HEK293 (cell line): ENCODE results near the gene VPS35L.

ENCODE experiments used
- CTCF ChIA-PET: fragments of 350-600 bp; formaldehyde crosslinking; extraction: SDS; loops from one replicate; lab custom pipeline; 2021; ENCODE audit warnings: antibody characterized with exemption; lab: Yijun Ruan, JAX
- POLR2A ChIA-PET: fragments of 300-600 bp; formaldehyde crosslinking; extraction: SDS; loops from one replicate; lab custom pipeline; 2020; ENCODE audit warnings: antibody characterized with exemption, inconsistent platforms; lab: Yijun Ruan, JAX
- H3K27ac ChIP-seq: fragments of 200-500 bp; sonication (Bioruptor generic); 2 replicates; pipeline ENCODE4 v1.5.1; 2014; ENCODE audit warnings: low read depth, low read length, control low read depth, inconsistent platforms; ENCODE audit errors: extremely low read depth
- H3K36me3 ChIP-seq, 2 experiments: fragments of 200-500 bp in 1 of 2; sonication (Bioruptor generic) in 1 of 2; 1 replicate in 1 of 2; 2 replicates in 1 of 2; pipeline ENCODE4 v1.5.1; 2014 to 2017; ENCODE audit warnings: inconsistent platforms in 2 of 2, low read length in 2 of 2; ENCODE audit not compliant: control insufficient read depth in 2 of 2, insufficient read depth in 1 of 2
- H3K4me1 ChIP-seq: fragments of 200-500 bp; sonication (Bioruptor generic); 2 replicates; pipeline ENCODE4 v1.5.1; 2014; ENCODE audit warnings: mild to moderate bottlenecking, low read length, inconsistent platforms; ENCODE audit not compliant: control insufficient read depth, insufficient read depth
- H3K4me3 ChIP-seq: 2 replicates; pipeline ENCODE4 v1.5.1; 2011; ENCODE audit warnings: low read depth, mild to moderate bottlenecking, control low read depth, low read length, moderate library complexity
- H3K9me3 ChIP-seq: fragments of 200-500 bp; sonication (Bioruptor generic); 2 replicates; pipeline ENCODE4 v1.5.1; 2014; ENCODE audit warnings: low read depth, low read length, inconsistent platforms; ENCODE audit not compliant: control insufficient read depth, insufficient read depth
- EGR2 ChIP-seq: fragments of 450-650 bp; formaldehyde crosslinking; IDR thresholded peaks from 2 replicates; pipeline ENCODE4 v1.5.1; 2016; ENCODE audit warnings: low read depth, missing biosample characterization, missing genetic modification characterization
- KLF16 ChIP-seq: fragments of 450-650 bp; formaldehyde crosslinking; IDR thresholded peaks from 2 replicates; pipeline ENCODE4 v1.5.1; 2017; ENCODE audit warnings: missing biosample characterization, missing genetic modification characterization
- REPIN1 ChIP-seq: fragments of 450-650 bp; formaldehyde crosslinking; IDR thresholded peaks from 2 replicates; pipeline ENCODE4 v1.5.1; 2017; ENCODE audit warnings: missing biosample characterization, missing genetic modification characterization, low read depth
- REST ChIP-seq: fragments of 450-650 bp; formaldehyde crosslinking; IDR thresholded peaks from 2 replicates; pipeline ENCODE4 v1.5.1; 2016; ENCODE audit warnings: missing biosample characterization, missing genetic modification characterization
- ZBTB17 ChIP-seq: fragments of 450-650 bp; formaldehyde crosslinking; IDR thresholded peaks from 2 replicates; pipeline ENCODE4 v1.5.1; 2016; ENCODE audit warnings: missing biosample characterization, missing genetic modification characterization
- ZBTB20 ChIP-seq: fragments of 450-650 bp; formaldehyde crosslinking; IDR thresholded peaks from 2 replicates; pipeline ENCODE4 v1.5.1; 2016; ENCODE audit warnings: missing biosample characterization, missing genetic modification characterization
- ZBTB8A ChIP-seq: fragments of 450-650 bp; formaldehyde crosslinking; IDR thresholded peaks from 2 replicates; pipeline ENCODE4 v1.5.1; 2016; ENCODE audit warnings: missing biosample characterization, missing genetic modification characterization
- ZIC2 ChIP-seq: fragments of 450-650 bp; formaldehyde crosslinking; IDR thresholded peaks from 2 replicates; pipeline ENCODE4 v1.5.1; 2016; ENCODE audit warnings: missing biosample characterization, missing genetic modification characterization
- ZNF10 ChIP-seq: fragments of 450-650 bp; formaldehyde crosslinking; IDR thresholded peaks from 2 replicates; pipeline ENCODE4 v1.5.1; 2017; ENCODE audit warnings: missing biosample characterization, missing genetic modification characterization
- ZNF132 ChIP-seq: fragments of 450-650 bp; formaldehyde crosslinking; IDR thresholded peaks from 2 replicates; pipeline ENCODE4 v1.5.1; 2017; ENCODE audit warnings: missing biosample characterization, missing genetic modification characterization, borderline replicate concordance
- ZNF2 ChIP-seq: fragments of 450-650 bp; formaldehyde crosslinking; IDR thresholded peaks from 2 replicates; pipeline ENCODE4 v1.5.1; 2016; ENCODE audit warnings: missing biosample characterization, missing genetic modification characterization
- ZNF223 ChIP-seq: fragments of 450-650 bp; formaldehyde crosslinking; IDR thresholded peaks from 2 replicates; pipeline ENCODE4 v1.5.1; 2016; ENCODE audit warnings: missing biosample characterization, missing genetic modification characterization
- ZNF37A ChIP-seq: fragments of 450-650 bp; IDR thresholded peaks from 2 replicates; pipeline ENCODE4 v1.5.1; 2018; ENCODE audit warnings: missing biosample characterization, missing genetic modification characterization
- ZNF433 ChIP-seq: fragments of 450-650 bp; formaldehyde crosslinking; IDR thresholded peaks from 2 replicates; pipeline ENCODE4 v1.5.1; 2016; ENCODE audit warnings: missing biosample characterization, missing genetic modification characterization, low read depth
- ZNF580 ChIP-seq: fragments of 450-650 bp; formaldehyde crosslinking; IDR thresholded peaks from 2 replicates; pipeline ENCODE4 v1.5.1; 2016; ENCODE audit warnings: missing biosample characterization, missing genetic modification characterization
- ZNF600 ChIP-seq: fragments of 450-650 bp; formaldehyde crosslinking; IDR thresholded peaks from 2 replicates; pipeline ENCODE4 v1.5.1; 2016; ENCODE audit warnings: missing biosample characterization, missing genetic modification characterization
- ZNF76 ChIP-seq: fragments of 450-650 bp; formaldehyde crosslinking; IDR thresholded peaks from 2 replicates; pipeline ENCODE4; 2016; ENCODE audit warnings: low read depth, missing biosample characterization, missing genetic modification characterization, borderline replicate concordance
- ZSCAN30 ChIP-seq: fragments of 450-650 bp; IDR thresholded peaks from 2 replicates; pipeline ENCODE4 v1.5.1; 2018; ENCODE audit warnings: missing biosample characterization, mild to moderate bottlenecking, missing genetic modification characterization, moderate library complexity
- TF ChIP-seq, protein P1 (sequence below): fragments of 450-650 bp; formaldehyde crosslinking; IDR thresholded peaks from 2 replicates; pipeline ENCODE4 v1.5.1; 2016; ENCODE audit warnings: missing biosample characterization, missing genetic modification characterization
- TF ChIP-seq, protein P2 (sequence below): fragments of 450-650 bp; formaldehyde crosslinking; IDR thresholded peaks from 2 replicates; pipeline ENCODE4 v1.5.1; 2017; ENCODE audit warnings: missing biosample characterization, missing genetic modification characterization
- TF ChIP-seq, protein P3 (sequence below): fragments of 450-650 bp; formaldehyde crosslinking; optimal IDR thresholded peaks from 2 replicates; pipeline ENCODE3; 2016; ENCODE audit warnings: missing biosample characterization, mild to moderate bottlenecking, missing genetic modification characterization
- TF ChIP-seq, protein P4 (sequence below): fragments of 450-650 bp; formaldehyde crosslinking; IDR thresholded peaks from 2 replicates; pipeline ENCODE4 v1.5.1; 2016; ENCODE audit warnings: missing biosample characterization, missing genetic modification characterization
- TF ChIP-seq, protein P5 (sequence below): fragments of 450-650 bp; formaldehyde crosslinking; IDR thresholded peaks from 2 replicates; pipeline ENCODE4 v1.5.1; 2016; ENCODE audit warnings: missing biosample characterization, missing genetic modification characterization

Gene VPS35L

GRCh38 chr16:19521471-19522396 lies 33.8 kb upstream of the VPS35L start, which contains the start of gene GDE1:
GDE1 (minus strand) TSS chr16:19522098; CDS start chr16:19521964, 134 bp downstream.
- H3K4me1 ChIP-seq = peaks cover 24% of the 10 kb centered on the region
- peak within 1 kb of the TSS; percentile 93 for H3K4me3 ChIP-seq
- ChIA-PET CTCF (interaction anchor here (0.6 kb wide), 2 partner anchors 16 to 634 kb away, joined by 3 to 5 read pairs; no protein-coding TSS in a partner anchor), POLR2A (interaction anchor here (1.5 kb wide), 1 partner anchor 34 kb away, joined by 8 read pairs; the partner anchor contains the start of gene VPS35L)
- peak within 1 kb of the TSS; percentile 64 for H3K27ac ChIP-seq
- H3K36me3 ChIP-seq = peaks cover 3 to 5% of the 10 kb centered on the region in 2 experiments
- H3K9me3 ChIP-seq = no peaks in the 10 kb centered on the region
- TF ChIP-seq REST (tag by site-specific recombination) = 0 out of 2 replicates have a peak, but pooled peaks have one; percentile 11
- TF ChIP-seq ZBTB8A = 0 out of 2 replicates have a peak, but pooled peaks have one; percentile 65
- 0 out of 2 replicates have a peak, but pooled peaks have one; percentile 50 for TF ChIP-seq ZNF580 (tag by site-specific recombination)
- TF ChIP-seq, protein P1, sequence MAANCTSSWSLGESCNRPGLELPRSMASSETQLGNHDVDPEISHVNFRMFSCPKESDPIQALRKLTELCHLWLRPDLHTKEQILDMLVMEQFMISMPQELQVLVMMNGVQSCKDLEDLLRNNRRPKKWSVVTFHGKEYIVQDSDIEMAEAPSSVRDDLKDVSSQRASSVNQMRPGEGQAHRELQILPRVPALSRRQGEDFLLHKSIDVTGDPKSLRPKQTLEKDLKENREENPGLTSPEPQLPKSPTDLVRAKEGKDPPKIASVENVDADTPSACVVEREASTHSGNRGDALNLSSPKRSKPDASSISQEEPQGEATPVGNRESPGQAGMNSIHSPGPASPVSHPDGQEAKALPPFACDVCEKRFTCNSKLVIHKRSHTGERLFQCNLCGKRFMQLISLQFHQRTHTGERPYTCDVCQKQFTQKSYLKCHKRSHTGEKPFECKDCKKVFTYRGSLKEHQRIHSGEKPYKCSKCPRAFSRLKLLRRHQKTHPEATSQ = 0 out of 2 replicates have a peak, but pooled peaks have one; percentile 51
- TF ChIP-seq REPIN1 (tag by site-specific recombination) = peak; percentile 83; the same call in 1 of the 2 replicates
- no peak for TF ChIP-seq ZNF433 (tag by site-specific recombination)
- TF ChIP-seq, protein P2, sequence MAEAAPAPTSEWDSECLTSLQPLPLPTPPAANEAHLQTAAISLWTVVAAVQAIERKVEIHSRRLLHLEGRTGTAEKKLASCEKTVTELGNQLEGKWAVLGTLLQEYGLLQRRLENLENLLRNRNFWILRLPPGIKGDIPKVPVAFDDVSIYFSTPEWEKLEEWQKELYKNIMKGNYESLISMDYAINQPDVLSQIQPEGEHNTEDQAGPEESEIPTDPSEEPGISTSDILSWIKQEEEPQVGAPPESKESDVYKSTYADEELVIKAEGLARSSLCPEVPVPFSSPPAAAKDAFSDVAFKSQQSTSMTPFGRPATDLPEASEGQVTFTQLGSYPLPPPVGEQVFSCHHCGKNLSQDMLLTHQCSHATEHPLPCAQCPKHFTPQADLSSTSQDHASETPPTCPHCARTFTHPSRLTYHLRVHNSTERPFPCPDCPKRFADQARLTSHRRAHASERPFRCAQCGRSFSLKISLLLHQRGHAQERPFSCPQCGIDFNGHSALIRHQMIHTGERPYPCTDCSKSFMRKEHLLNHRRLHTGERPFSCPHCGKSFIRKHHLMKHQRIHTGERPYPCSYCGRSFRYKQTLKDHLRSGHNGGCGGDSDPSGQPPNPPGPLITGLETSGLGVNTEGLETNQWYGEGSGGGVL (tag by site-specific recombination) = peak; percentile 93
- peak; percentile 66 for TF ChIP-seq KLF16
- peak; percentile 94 for TF ChIP-seq ZBTB17 (tag by site-specific recombination)
- peak; percentile 80; the same call in 1 of the 2 replicates for TF ChIP-seq ZNF600
- 0 out of 2 replicates have a peak, but pooled peaks have one; percentile 41 for TF ChIP-seq ZNF223 (tag by site-specific recombination)
- TF ChIP-seq ZSCAN30 (tag by site-specific recombination) = peak; percentile 79; the same call in 1 of the 2 replicates
- TF ChIP-seq ZBTB20 (tag by site-specific recombination) = peak; percentile 98
- TF ChIP-seq, protein P3, sequence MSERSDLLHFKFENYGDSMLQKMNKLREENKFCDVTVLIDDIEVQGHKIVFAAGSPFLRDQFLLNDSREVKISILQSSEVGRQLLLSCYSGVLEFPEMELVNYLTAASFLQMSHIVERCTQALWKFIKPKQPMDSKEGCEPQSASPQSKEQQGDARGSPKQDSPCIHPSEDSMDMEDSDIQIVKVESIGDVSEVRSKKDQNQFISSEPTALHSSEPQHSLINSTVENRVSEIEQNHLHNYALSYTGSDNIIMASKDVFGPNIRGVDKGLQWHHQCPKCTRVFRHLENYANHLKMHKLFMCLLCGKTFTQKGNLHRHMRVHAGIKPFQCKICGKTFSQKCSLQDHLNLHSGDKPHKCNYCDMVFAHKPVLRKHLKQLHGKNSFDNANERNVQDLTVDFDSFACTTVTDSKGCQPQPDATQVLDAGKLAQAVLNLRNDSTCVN (tag by site-specific recombination) = peak; percentile 54
- peak; percentile 92 for TF ChIP-seq ZNF76 (tag by site-specific recombination)
- peak; percentile 68; the same call in 1 of the 2 replicates for TF ChIP-seq ZNF2 (tag by site-specific recombination)
- TF ChIP-seq, protein P4, sequence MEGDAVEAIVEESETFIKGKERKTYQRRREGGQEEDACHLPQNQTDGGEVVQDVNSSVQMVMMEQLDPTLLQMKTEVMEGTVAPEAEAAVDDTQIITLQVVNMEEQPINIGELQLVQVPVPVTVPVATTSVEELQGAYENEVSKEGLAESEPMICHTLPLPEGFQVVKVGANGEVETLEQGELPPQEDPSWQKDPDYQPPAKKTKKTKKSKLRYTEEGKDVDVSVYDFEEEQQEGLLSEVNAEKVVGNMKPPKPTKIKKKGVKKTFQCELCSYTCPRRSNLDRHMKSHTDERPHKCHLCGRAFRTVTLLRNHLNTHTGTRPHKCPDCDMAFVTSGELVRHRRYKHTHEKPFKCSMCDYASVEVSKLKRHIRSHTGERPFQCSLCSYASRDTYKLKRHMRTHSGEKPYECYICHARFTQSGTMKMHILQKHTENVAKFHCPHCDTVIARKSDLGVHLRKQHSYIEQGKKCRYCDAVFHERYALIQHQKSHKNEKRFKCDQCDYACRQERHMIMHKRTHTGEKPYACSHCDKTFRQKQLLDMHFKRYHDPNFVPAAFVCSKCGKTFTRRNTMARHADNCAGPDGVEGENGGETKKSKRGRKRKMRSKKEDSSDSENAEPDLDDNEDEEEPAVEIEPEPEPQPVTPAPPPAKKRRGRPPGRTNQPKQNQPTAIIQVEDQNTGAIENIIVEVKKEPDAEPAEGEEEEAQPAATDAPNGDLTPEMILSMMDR (tag by site-specific recombination) = peak; percentile 91
- TF ChIP-seq, protein P5, sequence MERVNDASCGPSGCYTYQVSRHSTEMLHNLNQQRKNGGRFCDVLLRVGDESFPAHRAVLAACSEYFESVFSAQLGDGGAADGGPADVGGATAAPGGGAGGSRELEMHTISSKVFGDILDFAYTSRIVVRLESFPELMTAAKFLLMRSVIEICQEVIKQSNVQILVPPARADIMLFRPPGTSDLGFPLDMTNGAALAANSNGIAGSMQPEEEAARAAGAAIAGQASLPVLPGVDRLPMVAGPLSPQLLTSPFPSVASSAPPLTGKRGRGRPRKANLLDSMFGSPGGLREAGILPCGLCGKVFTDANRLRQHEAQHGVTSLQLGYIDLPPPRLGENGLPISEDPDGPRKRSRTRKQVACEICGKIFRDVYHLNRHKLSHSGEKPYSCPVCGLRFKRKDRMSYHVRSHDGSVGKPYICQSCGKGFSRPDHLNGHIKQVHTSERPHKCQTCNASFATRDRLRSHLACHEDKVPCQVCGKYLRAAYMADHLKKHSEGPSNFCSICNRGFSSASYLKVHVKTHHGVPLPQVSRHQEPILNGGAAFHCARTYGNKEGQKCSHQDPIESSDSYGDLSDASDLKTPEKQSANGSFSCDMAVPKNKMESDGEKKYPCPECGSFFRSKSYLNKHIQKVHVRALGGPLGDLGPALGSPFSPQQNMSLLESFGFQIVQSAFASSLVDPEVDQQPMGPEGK (tag by site-specific recombination) = peak; percentile 85
- 0 out of 2 replicates have a peak, but pooled peaks have one; percentile 20 for TF ChIP-seq ZNF10 (tag by site-specific recombination)
- no peak for TF ChIP-seq ZNF37A (tag by site-specific recombination)
- no peak for TF ChIP-seq ZNF132 (tag by site-specific recombination)
- TF ChIP-seq ZIC2 (tag by site-specific recombination) = peak; percentile 68
- TF ChIP-seq EGR2 (tag by site-specific recombination) = peak; percentile 42; the same call in 1 of the 2 replicates
